HG02642 (cell line): Measurements from ENCODE around the gene NUTF2.
"Not testable (repeated sequence)": the region's sequence is repeated elsewhere in the genome, so short reads cannot be mapped to it uniquely, and the experiment has no call there.

Experiments
- ATAC-seq: cut with Tn5 transposase; IDR thresholded peaks from one replicate; pipeline ENCODE4 v1.9.1; 2021; ENCODE audit warnings: mild to moderate bottlenecking; ENCODE audit not compliant: unreplicated experiment, poor library complexity

Gene NUTF2

DNA sequence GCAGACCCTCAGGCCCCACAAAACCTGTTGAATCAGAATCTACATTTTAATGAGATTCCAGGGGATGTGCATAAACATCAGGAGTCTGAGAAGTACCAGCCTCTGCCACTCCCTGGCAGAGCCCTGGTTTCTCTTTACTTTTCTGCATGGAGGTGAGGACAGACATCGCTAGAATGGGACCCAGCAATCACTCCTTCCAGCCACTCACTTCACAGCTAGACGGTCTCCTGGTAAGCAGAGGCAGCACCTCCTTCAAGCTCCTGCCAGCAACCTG is 68.7 kb downstream of the NUTF2 start:
- not testable (repeated sequence) for ATAC-seq

- no peak for ATAC-seq
Measured at GRCh38 chr16:67915831-67916723, 69.3 kb downstream of the NUTF2 start.

DNA sequence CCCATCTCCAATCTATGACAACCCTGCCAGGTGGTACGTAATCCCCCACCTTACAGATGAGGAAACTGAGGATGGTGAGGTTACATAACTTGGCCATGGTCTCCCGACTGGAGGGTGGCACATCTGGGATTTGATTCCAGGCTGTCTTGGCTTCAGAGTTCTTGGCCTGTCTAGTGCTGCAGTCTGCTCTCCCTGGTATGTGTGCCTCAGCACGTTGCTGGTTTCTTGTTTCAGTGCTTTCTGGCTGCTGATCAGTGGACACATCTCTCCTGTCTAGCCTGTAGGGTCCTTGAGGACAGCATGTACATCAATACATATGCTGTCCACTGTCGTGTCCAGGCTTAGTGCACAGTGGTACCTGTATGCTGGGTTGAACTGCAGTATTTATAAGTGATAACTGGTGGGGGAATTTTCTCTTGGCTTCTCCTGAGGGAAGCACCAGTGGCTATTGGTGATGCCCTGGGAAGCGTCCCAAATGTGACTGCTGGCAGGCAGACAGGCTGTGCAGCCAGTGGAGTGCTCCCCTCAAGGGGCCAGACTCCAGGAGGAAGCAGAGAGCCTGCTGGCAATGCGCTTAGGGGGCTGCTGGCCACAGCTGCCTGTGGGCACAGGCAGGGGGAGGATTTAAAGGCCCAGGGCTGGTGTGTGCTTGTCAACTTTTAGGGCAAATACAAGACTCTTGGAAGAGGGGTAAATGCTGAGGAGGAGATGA is 70.6 kb downstream of the NUTF2 start:
- no peak for ATAC-seq

DNA sequence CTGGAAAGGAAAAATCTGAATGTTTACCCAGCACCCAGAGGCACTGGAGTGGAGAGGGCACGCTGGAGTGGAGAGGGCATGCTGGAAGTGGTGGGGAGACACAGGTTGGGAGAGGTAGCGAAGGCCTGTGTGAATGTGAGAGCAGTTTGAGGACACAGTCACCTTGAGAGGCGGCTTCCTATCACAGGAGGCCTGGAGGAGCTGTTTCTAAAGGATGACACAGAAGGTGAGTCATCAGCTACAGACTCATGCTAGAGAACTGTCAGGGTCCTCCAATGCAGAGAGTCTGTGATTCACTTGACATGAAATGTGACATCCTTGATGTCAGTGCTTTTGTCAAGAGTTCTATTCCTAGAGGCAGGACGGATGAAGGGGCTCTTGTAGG is 71.1 kb downstream of the NUTF2 start:
- no peak for ATAC-seq

DNA sequence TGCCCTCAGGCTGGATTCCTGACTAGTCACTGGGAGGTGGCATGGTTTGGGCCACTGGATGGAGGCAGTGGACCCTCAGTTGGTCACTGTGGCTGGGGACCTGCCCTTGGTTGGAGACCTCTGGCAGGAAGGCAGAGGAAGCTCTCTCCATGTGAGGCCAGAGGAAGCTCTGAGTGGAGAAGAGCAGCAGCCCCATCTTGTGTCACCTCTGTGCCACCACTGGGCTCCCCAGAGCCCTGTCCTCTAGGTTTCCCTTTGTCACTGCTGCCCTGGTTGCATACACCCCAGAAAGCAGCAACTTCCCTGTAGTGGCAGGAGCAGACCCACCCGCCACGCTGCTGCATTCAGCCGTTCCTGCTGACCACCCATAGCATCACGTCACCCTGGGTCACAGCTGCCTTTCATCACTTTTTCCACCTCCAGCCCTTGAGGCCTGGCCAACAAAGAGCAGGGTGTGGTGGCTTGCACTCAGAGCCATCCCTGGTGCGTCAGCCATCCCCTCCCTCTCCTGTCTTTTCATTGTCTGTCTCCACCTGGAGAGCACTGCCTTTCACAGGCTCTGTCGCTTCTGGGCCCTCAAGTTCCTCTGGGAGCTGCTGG is 73.0 kb downstream of the NUTF2 start:
- ATAC-seq = no peak
